ENCODE results near the gene TINAG. TPM values are rescaled to one million over a fixed set of nuclear protein-coding genes. Genes with fewer than 3 reads are reported as not detected.

The TINAG gene
- total RNA-seq, 1 donor from 2014 or later: 0.41 TPM

- no peak for TF ChIP-seq CTCF (IDR thresholded peaks at IDR 0.05; ENCODE audit: borderline replicate concordance)
- intact Hi-C loops (cut with micrococcal nuclease): no loop called here
- Histone ChIP-seq H3K4me1 (no peaks in the 10 kb centered on the region), H3K9me3 (replicated peaks) (no peaks in the 10 kb centered on the region), H3K27ac (replicated peaks) (no peak overlapping the region), H3K4me3 (no peak overlapping the region), H3K36me3 (no peaks in the 10 kb centered on the region), H3K27me3 (ENCODE audit: low read depth) (no peaks in the 10 kb centered on the region)
- DNase-seq: no peak
These were observed 17.1 kb upstream of the TINAG start for GRCh38 chr6:54291146-54291545.

DNA sequence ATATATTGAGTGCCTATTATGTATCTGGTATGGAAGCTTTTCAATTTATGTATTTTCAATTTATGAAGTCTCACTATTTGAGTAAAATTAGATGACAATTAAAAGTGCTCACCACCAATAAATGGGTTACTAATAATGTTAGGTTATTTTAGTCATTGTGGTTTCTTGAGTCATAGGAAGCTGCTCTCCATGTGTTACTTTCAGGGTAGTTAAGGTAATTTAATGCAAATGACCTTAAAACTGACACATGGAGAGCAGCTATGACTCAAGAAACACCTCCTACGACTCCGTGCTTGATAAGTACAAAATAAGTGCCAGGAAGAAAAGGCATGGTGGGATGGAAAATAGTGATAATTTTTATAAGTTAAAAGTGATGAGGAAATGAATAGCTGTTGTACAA lies 16.5 kb upstream of the TINAG start:
- no peak for DNase-seq
- intact Hi-C loops (cut with micrococcal nuclease): no loop called here
- Histone ChIP-seq H3K27me3 (ENCODE audit: low read depth) (no peaks in the 10 kb centered on the region), H3K27ac (replicated peaks) (no peak overlapping the region), H3K4me3 (no peak overlapping the region), H3K36me3 (no peaks in the 10 kb centered on the region), H3K4me1 (no peaks in the 10 kb centered on the region), H3K9me3 (replicated peaks) (no peaks in the 10 kb centered on the region)
- no peak for TF ChIP-seq CTCF (IDR thresholded peaks at IDR 0.05; ENCODE audit: borderline replicate concordance)

- TF ChIP-seq CTCF (IDR thresholded peaks at IDR 0.05; ENCODE audit: borderline replicate concordance): no peak
- no peaks in the 10 kb centered on the region for H3K9me3 ChIP-seq (replicated peaks)
- no peak overlapping the region for H3K4me3 ChIP-seq
- DNase-seq: no peak
- intact Hi-C loops (cut with micrococcal nuclease): no loop called here
- H3K4me1 ChIP-seq: no peaks in the 10 kb centered on the region
- H3K27ac ChIP-seq (replicated peaks): no peak overlapping the region
- H3K36me3 ChIP-seq: no peaks in the 10 kb centered on the region
- no peaks in the 10 kb centered on the region for H3K27me3 ChIP-seq (ENCODE audit: low read depth)
These were observed 13.2 kb upstream of the TINAG start for GRCh38 chr6:54294965-54295532.

GRCh38 chr6:54299542-54300269 lies 8.5 kb upstream of the TINAG start:
- Histone ChIP-seq H3K4me1 (no peaks in the 10 kb centered on the region), H3K36me3 (no peaks in the 10 kb centered on the region), H3K4me3 (no peak overlapping the region), H3K27ac (replicated peaks) (no peak overlapping the region), H3K9me3 (replicated peaks) (no peaks in the 10 kb centered on the region), H3K27me3 (ENCODE audit: low read depth) (no peaks in the 10 kb centered on the region)
- TF ChIP-seq CTCF (IDR thresholded peaks at IDR 0.05; ENCODE audit: borderline replicate concordance): no peak
- no peak for DNase-seq
- intact Hi-C loops (cut with micrococcal nuclease): no loop called here

GRCh38 chr6:54301770-54302169 lies 6.5 kb upstream of the TINAG start:
- H3K4me1 ChIP-seq: no peaks in the 10 kb centered on the region
- H3K27me3 ChIP-seq (ENCODE audit: low read depth): no peaks in the 10 kb centered on the region
- intact Hi-C loops (cut with micrococcal nuclease): no loop called here
- DNase-seq: no peak
- no peak overlapping the region for H3K27ac ChIP-seq (replicated peaks)
- TF ChIP-seq CTCF (IDR thresholded peaks at IDR 0.05; ENCODE audit: borderline replicate concordance): no peak
- no peaks in the 10 kb centered on the region for H3K36me3 ChIP-seq
- H3K4me3 ChIP-seq: no peak overlapping the region
- H3K9me3 ChIP-seq (replicated peaks): no peaks in the 10 kb centered on the region
